Iris pigment epithelial cell (primary cell): ENCODE measurements around the gene SLC8A1.

Experiments
- DNase-seq: peaks from one replicate; pipeline ENCODE4 v3.0.0-alpha.2; 2011; ENCODE audit warnings: low read depth

Gene SLC8A1

GRCh38 chr2:40384233-40384632 lies 67.7 kb downstream of the SLC8A1 start:
- no peak for DNase-seq

GRCh38 chr2:40380721-40381120 lies 71.2 kb downstream of the SLC8A1 start:
- no peak for DNase-seq

GRCh38 chr2:40380041-40380440 lies 71.8 kb downstream of the SLC8A1 start:
- no peak for DNase-seq

GRCh38 chr2:40374543-40375240 lies 77.2 kb downstream of the SLC8A1 start:
- DNase-seq, result no peak

- no peak for DNase-seq
Measured at GRCh38 chr2:40373111-40373510, 78.8 kb downstream of the SLC8A1 start.

GRCh38 chr2:40372283-40372985 lies 79.5 kb downstream of the SLC8A1 start:
- DNase-seq, result no peak

- DNase-seq, result peak; percentile 90
Measured at GRCh38 chr2:40371525-40372282, 80.2 kb downstream of the SLC8A1 start.

GRCh38 chr2:40370007-40370395 lies 81.9 kb downstream of the SLC8A1 start:
- DNase-seq, result peak; percentile 84

GRCh38 chr2:40369267-40370006 lies 82.5 kb downstream of the SLC8A1 start:
- no peak for DNase-seq

GRCh38 chr2:40367652-40368051 lies 84.2 kb downstream of the SLC8A1 start:
- peak; percentile 92 for DNase-seq

- no peak for DNase-seq
Measured at GRCh38 chr2:40367032-40367431, 84.9 kb downstream of the SLC8A1 start.

GRCh38 chr2:40364151-40364874 lies 87.6 kb downstream of the SLC8A1 start:
- peak; percentile 70 for DNase-seq

GRCh38 chr2:40363631-40364030 lies 88.3 kb downstream of the SLC8A1 start:
- peak; percentile 39 for DNase-seq

- no peak for DNase-seq
Measured at GRCh38 chr2:40363231-40363630, 88.7 kb downstream of the SLC8A1 start.

- DNase-seq, result no peak
Measured at GRCh38 chr2:40361478-40361877, 90.4 kb downstream of the SLC8A1 start.

- peak; percentile 39 for DNase-seq
Measured at GRCh38 chr2:40360652-40361051, 91.2 kb downstream of the SLC8A1 start.

- DNase-seq, result no peak
Measured at GRCh38 chr2:40359811-40360210, 92.1 kb downstream of the SLC8A1 start.

GRCh38 chr2:40358783-40359182 lies 93.1 kb downstream of the SLC8A1 start:
- no peak for DNase-seq

GRCh38 chr2:40357667-40358066 lies 94.2 kb downstream of the SLC8A1 start:
- peak; percentile 34 for DNase-seq

GRCh38 chr2:40355451-40355850 lies 96.4 kb downstream of the SLC8A1 start:
- no peak for DNase-seq

- DNase-seq, result peak; percentile 61
Measured at GRCh38 chr2:40353231-40353630, 98.7 kb downstream of the SLC8A1 start.

GRCh38 chr2:40352703-40353099 lies 99.2 kb downstream of the SLC8A1 start:
- DNase-seq, result peak; percentile 12
